Common myeloid progenitor, CD34-positive (primary cell): ENCODE measurements around the gene VPS11. TPM values are rescaled to one million over a fixed set of nuclear protein-coding genes. Genes with fewer than 3 reads are reported as not detected.

Source experiments
- CTCF ChIA-PET: fragments of 350-600 bp; sonication (Branson Sonifier 250); formaldehyde crosslinking; loops from one replicate; lab custom pipeline; 2021; ENCODE audit warnings: antibody characterized with exemption; lab: Charles Lee
- POLR2A ChIA-PET: fragments of 350-600 bp; sonication (Branson Sonifier 250); formaldehyde crosslinking; loops from one replicate; lab custom pipeline; 2021; ENCODE audit warnings: antibody characterized with exemption; lab: Charles Lee
- DNase-seq, 3 donors: peaks; one replicate each; pipeline versions ENCODE4 v3.0.0 to v3.0.0-alpha.2; 2013
- H3K27ac ChIP-seq, 2 experiments: 1 replicate in 1 of 2; 2 replicates in 1 of 2; pipeline ENCODE4 v1.7.0; 2013; ENCODE audit warnings: inconsistent platforms in 2 of 2, low read length in 2 of 2, mild to moderate bottlenecking in 2 of 2, low read depth in 1 of 2, moderate library complexity in 1 of 2; ENCODE audit not compliant: severe bottlenecking in 2 of 2, insufficient read depth in 1 of 2, poor library complexity in 1 of 2
- H3K27me3 ChIP-seq, 5 experiments: replicated peaks in 2 of 5; 1 replicate in 3 of 5; 2 replicates in 2 of 5; pipeline versions ENCODE4 v1.6.1 to v1.7.0; 2013; ENCODE audit warnings: low read length in 4 of 5, mild to moderate bottlenecking in 2 of 5, moderate library complexity in 2 of 5, inconsistent platforms in 1 of 5; ENCODE audit not compliant: insufficient read depth in 5 of 5, control insufficient read depth in 4 of 5
- H3K36me3 ChIP-seq, 4 experiments: 1 replicate in 2 of 4; 2 replicates in 2 of 4; pipeline versions ENCODE4 v1.6.1 to v1.7.0; 2013; ENCODE audit warnings: low read length in 3 of 4, control low read depth in 1 of 4, mild to moderate bottlenecking in 1 of 4; ENCODE audit not compliant: control insufficient read depth in 4 of 4, insufficient read depth in 4 of 4
- H3K4me1 ChIP-seq, 4 experiments: 1 replicate in 3 of 4; 2 replicates in 1 of 4; pipeline versions ENCODE4 v1.6.1 to v1.7.1; 2013; ENCODE audit warnings: low read length in 3 of 4, mild to moderate bottlenecking in 3 of 4, control low read depth in 1 of 4, inconsistent platforms in 1 of 4, moderate library complexity in 1 of 4; ENCODE audit not compliant: control insufficient read depth in 4 of 4, insufficient read depth in 4 of 4; ENCODE audit errors: control extremely low read depth in 1 of 4
- H3K4me3 ChIP-seq, 7 experiments: 1 replicate in 4 of 7; 2 replicates in 3 of 7; pipeline versions ENCODE4 v1.5.1 to v1.7.0; 2013; ENCODE audit warnings: mild to moderate bottlenecking in 7 of 7, low read length in 6 of 7, moderate library complexity in 6 of 7, inconsistent platforms in 2 of 7, low read depth in 2 of 7, control low read depth in 1 of 7; ENCODE audit not compliant: insufficient read depth in 4 of 7, control insufficient read depth in 1 of 7; ENCODE audit errors: extremely low read depth in 1 of 7
- H3K9me3 ChIP-seq, 5 experiments: 1 replicate in 4 of 5; 2 replicates in 1 of 5; pipeline versions ENCODE4 v1.6.1 to v1.7.1; 2013; ENCODE audit warnings: low read length in 4 of 5, mild to moderate bottlenecking in 2 of 5, inconsistent platforms in 1 of 5, low read depth in 1 of 5, moderate library complexity in 1 of 5; ENCODE audit not compliant: control insufficient read depth in 4 of 5, insufficient read depth in 2 of 5; ENCODE audit errors: control extremely low read depth in 1 of 5
- WGBS: methylation state at CpG from one replicate; pipeline ENCODE4 v1.1.5; 2013; ENCODE audit not compliant: insufficient coverage; 5-methylcytosine and 5-hydroxymethylcytosine counted together
- polyA plus RNA-seq: library from polyadenylated mRNA; unstranded; fragments of 120-200 nt; gene quantifications from one replicate; pipeline ENCODE4 v1.2.1, GENCODE V29; 2013

The VPS11 gene
- polyA plus RNA-seq, result 40.6 TPM

DNA sequence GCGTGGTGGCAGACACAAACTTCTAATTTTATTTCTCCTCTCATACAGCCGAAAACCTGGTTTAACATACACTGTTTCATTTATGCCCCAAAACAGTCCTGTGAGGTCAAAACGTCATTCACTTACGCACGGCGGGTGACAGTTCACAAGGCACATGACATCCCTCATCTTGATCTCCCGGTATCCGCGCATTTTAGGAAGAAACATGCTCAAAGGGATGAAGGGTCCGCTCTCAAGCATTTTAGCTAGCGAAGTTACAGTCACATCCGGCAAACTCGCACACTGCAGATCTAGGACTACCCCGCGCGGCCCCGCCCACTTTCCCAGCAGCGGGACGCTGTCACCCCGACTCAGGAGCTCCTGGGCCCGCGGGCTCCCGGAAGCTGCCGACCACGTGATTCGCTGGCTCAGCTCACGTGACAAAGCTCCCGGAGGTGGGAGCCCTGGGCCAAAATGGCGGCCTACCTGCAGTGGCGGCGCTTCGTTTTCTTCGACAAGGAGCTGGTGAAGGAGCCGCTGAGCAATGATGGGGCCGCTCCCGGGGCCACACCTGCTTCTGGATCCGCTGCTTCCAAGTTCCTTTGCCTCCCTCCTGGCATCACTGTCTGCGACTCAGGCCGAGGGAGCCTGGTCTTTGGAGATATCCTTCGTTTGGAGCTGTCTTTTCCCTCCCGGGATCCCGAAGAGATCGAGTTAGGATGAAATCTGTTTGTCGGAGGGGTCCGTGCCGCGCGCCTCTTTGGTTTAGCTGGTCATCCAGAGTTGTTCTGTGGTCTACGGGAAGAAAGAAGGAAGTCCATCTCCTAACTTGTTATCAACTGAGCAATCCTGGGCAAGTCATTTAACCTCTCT, at the start of gene VPS11:
Gene VPS11 (plus strand): TSS at position 448 of the 852 bp plus-strand sequence. CDS start 6 bp downstream, at position 454.
- POLR2A ChIA-PET, result interaction anchor here (0.7 to 2.5 kb wide), 8 partner anchors 10 to 217 kb away, joined by 3 to 36 read pairs (median 5); partner anchors contain the start of genes HMBS and HYOU1
- peaks cover 4 to 29% (median 20%) of the 10 kb centered on the region in 4 experiments for H3K36me3 ChIP-seq
- peak; percentile 97 to 99 (median 98) for DNase-seq
- CTCF ChIA-PET, result interaction anchor here (0.6 to 3.9 kb wide), 12 partner anchors 9 to 256 kb away, joined by 3 to 20 read pairs (median 6); partner anchors contain the start of genes DPAGT1, HMBS and HYOU1
- H3K9me3 ChIP-seq, result no peaks in the 10 kb centered on the region
- peaks cover 5 to 28% (median 17%) of the 10 kb centered on the region in 4 experiments for H3K4me1 ChIP-seq
- peak within 1 kb of the TSS; percentile 83 to 100 (median 99) for H3K4me3 ChIP-seq
- under 1% methylated on average over 47 of the region's 49 CpGs for WGBS
- H3K27ac ChIP-seq, result peak within 1 kb of the TSS; percentile 81 to 95
- no peaks in the 10 kb centered on the region for H3K27me3 ChIP-seq

DNA sequence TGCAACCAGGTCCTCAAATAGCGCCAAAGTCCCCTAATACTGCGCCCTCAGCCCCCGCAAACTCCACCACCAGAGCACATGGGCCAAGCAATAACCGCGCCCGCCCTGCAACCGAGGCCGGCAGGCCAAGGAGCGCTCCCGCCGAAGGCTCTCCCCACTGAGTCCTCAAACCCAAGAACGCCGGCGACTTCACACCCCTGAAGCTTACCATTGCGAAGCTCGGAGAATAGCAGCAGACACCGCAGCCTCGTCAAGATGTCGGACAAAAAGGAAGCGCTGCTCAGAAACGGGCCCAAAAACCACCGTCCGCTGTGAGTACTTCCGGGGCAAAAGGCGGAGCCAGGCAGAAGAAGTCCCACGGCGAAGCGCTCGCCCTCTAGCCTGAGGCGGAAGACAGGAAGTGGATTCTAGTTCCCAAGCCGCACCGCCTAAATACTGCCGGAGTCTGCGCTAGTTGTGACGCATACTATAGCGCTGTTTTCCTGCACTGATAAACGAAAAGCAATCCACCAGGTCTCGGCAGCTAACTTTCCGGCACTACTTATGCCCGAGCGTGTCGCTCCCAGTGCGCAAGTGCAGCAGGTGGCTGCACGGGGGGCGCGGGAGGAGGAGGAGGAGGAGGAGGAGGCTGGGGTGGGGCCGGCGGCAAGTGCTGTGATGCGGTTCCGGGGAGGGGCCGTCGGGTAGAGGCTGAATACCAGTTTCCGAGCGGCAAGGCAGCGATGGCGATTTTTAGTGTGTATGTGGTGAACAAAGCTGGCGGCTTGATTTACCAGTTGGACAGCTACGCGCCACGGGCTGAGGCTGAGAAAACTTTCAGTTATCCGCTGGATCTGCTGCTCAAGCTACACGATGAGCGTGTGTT, 49.3 kb upstream of the VPS11 start, which contains the start of the genes RPS25 and TRAPPC4:
Gene RPS25 (minus strand): TSS at position 270 of the 865 bp plus-strand sequence. CDS start 59 bp downstream, at position 211.
Gene TRAPPC4 (plus strand): TSS at position 693 of the 865 bp plus-strand sequence. CDS start 30 bp downstream, at position 723.
- Histone ChIP-seq H3K27me3 (no peaks in the 10 kb centered on the region), H3K27ac (peak within 1 kb of the TSS; percentile 87 to 96), H3K9me3 (no peaks in the 10 kb centered on the region), H3K4me1 (peaks cover 17 to 32% (median 23%) of the 10 kb centered on the region in 4 experiments), H3K36me3 (peaks cover 3 to 54% (median 38%) of the 10 kb centered on the region in 4 experiments), H3K4me3 (peak within 1 kb of the TSS; percentile 94 to 100 (median 96))
- DNase-seq, result peak; percentile 98 to 99 (median 99)
- ChIA-PET CTCF (interaction anchor here (0.6 to 3.1 kb wide), 6 partner anchors 10 to 905 kb away, joined by 3 to 13 read pairs (median 4); partner anchors contain the start of gene SLC37A4), POLR2A (interaction anchor here (0.6 to 1.8 kb wide), 4 partner anchors 38 to 88 kb away, joined by 3 to 13 read pairs (median 4); partner anchors contain the start of gene HYOU1)
- 0% methylated on average over 48 of the region's 63 CpGs for WGBS

DNA sequence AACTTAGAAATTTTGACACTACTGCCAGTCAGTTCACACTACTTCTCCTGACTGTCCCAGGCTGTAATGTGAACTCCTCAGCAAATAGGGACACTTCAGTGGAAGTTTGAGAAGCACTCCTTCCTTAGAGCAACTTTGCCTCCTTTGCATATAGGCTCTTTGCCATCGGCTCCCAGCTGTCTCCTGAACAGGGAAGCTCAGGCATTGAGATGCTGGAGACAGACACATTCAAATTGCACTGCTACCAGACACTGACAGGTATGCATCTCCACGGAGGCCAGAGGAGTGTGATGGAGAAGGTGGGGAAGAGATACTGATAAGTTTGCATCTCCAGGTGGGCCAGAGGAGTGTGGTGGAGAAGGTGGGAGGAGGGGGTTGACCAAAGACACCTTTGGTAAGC, 47.6 kb upstream of the VPS11 start:
- Histone ChIP-seq H3K4me3 (peak overlapping the region in 3 of 7 experiments; percentile 94 to 100 (median 96)), H3K36me3 (peaks cover 11 to 57% (median 41%) of the 10 kb centered on the region in 4 experiments), H3K4me1 (peaks cover 17 to 32% (median 24%) of the 10 kb centered on the region in 4 experiments), H3K27ac (peak overlapping the region; percentile 9 to 96), H3K27me3 (no peaks in the 10 kb centered on the region), H3K9me3 (no peaks in the 10 kb centered on the region)
- WGBS, result 89% methylated on average over 2 of the region's 2 CpGs
- ChIA-PET CTCF (interaction anchor here (0.6 to 3.1 kb wide), 7 partner anchors 10 to 75 kb away, joined by 3 to 13 read pairs (median 3); partner anchors contain the start of gene SLC37A4), POLR2A (interaction anchor here (0.6 kb wide), 1 partner anchor 34 kb away, joined by 3 read pairs; no protein-coding TSS in a partner anchor)
- DNase-seq, result no peak

DNA sequence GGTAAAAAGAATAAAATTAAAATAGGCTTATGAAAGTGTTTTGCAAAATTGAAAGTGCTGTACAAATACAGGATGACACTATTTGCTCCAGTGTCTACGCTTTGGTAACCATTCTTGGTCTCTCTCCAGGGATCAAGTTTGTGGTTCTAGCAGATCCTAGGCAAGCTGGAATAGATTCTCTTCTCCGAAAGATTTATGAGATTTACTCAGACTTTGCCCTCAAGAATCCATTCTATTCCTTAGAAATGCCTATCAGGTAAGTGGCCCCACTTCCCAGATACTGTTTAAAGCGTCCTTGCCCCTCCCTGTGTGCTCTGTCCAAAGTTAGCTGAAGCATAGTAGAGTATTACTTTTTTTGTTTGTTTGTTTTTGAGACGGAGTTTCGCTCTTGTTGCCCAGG, 46.0 kb upstream of the VPS11 start:
- Histone ChIP-seq H3K36me3 (peaks cover 11 to 58% (median 42%) of the 10 kb centered on the region in 4 experiments), H3K27me3 (no peaks in the 10 kb centered on the region), H3K27ac (no peak overlapping the region), H3K9me3 (no peaks in the 10 kb centered on the region), H3K4me3 (no peak overlapping the region), H3K4me1 (peaks cover 13 to 23% (median 18%) of the 10 kb centered on the region in 4 experiments)
- 100% methylated on average over 3 of the region's 5 CpGs for WGBS
- POLR2A ChIA-PET, result no interaction called here
- CTCF ChIA-PET, result interaction anchor here (1.0 kb wide), 1 partner anchor 35 kb away, joined by 3 read pairs; the partner anchor contains the start of gene HYOU1
- DNase-seq, result no peak

DNA sequence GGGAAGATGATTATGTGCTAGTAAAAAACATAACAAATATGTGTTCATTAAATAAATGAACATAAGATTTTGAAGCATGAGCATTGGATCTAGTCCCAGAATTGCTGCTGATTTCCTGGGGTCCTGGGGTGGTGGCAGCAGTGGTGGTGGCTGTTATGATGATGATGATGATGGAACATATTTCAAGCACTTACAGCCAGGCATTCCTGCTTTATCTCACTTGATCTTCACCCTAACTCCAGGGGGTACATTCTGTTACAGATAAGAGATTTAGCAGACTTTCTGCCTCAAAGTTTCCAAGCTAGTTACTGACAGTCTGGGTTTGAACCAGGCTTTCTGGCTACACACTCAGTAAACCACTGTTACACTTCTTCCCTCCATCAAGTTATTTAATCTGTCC, 43.9 kb upstream of the VPS11 start:
- Histone ChIP-seq H3K27me3 (no peaks in the 10 kb centered on the region), H3K4me1 (peaks cover 5 to 13% (median 11%) of the 10 kb centered on the region in 4 experiments), H3K4me3 (no peak overlapping the region), H3K36me3 (peaks cover 13 to 72% (median 53%) of the 10 kb centered on the region in 4 experiments), H3K9me3 (no peaks in the 10 kb centered on the region), H3K27ac (no peak overlapping the region)
- ChIA-PET CTCF (interaction anchor here (0.8 to 2.3 kb wide), 6 partner anchors 10 to 24 kb away, joined by 3 to 7 read pairs (median 3); no protein-coding TSS in a partner anchor), POLR2A (interaction anchor here (1.0 kb wide), 1 partner anchor 10 kb away, joined by 3 read pairs; no protein-coding TSS in a partner anchor)
- no peak for DNase-seq
